ENCODE results near the gene CHCHD10. TPM values are rescaled to one million over a fixed set of nuclear protein-coding genes. Genes with fewer than 3 reads are reported as not detected.

CHCHD10 gene
- total and polyA plus RNA-seq, 2 donors from 2014 or later = 190 to 1,445 TPM

DNA sequence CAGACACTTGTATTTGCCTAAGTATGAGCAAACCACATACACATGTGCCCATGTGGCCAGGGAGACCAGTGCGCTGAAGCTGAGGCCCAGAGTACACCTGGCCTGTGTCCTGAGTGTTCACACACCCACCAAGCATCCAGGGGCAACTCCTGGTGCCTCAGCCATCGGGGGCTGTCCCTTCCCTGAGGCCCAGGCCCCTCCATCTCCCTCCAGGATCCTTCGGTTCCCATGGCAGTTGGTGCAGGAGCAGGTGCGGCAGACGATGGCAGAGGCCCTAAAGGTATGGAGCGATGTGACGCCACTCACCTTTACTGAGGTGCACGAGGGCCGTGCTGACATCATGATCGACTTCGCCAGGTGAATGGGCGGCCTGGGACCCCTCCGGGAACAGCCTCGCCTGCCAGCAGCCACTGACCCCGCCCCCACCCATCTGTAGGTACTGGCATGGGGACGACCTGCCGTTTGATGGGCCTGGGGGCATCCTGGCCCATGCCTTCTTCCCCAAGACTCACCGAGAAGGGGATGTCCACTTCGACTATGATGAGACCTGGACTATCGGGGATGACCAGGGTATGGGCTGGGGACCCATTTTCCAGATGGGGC, 12.5 kb upstream of the CHCHD10 start:
- TF ChIP-seq, protein P1, sequence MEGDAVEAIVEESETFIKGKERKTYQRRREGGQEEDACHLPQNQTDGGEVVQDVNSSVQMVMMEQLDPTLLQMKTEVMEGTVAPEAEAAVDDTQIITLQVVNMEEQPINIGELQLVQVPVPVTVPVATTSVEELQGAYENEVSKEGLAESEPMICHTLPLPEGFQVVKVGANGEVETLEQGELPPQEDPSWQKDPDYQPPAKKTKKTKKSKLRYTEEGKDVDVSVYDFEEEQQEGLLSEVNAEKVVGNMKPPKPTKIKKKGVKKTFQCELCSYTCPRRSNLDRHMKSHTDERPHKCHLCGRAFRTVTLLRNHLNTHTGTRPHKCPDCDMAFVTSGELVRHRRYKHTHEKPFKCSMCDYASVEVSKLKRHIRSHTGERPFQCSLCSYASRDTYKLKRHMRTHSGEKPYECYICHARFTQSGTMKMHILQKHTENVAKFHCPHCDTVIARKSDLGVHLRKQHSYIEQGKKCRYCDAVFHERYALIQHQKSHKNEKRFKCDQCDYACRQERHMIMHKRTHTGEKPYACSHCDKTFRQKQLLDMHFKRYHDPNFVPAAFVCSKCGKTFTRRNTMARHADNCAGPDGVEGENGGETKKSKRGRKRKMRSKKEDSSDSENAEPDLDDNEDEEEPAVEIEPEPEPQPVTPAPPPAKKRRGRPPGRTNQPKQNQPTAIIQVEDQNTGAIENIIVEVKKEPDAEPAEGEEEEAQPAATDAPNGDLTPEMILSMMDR (IDR thresholded peaks at IDR 0.05; ENCODE audit: borderline replicate concordance, extremely low read depth, insufficient read depth) = no peak
- Histone ChIP-seq H3K4me1 (ENCODE audit: control insufficient read depth in 2 of 3, insufficient read depth in 2 of 3, low read depth in 1 of 3, low read length in 3 of 3) (peaks cover 0 to 20% (median 15%) of the 10 kb centered on the region in 3 donors), H3K36me3 (ENCODE audit: control insufficient read depth in 2 of 3, insufficient read depth in 3 of 3, low read length in 3 of 3) (no peaks in the 10 kb centered on the region), H3K9me3 (ENCODE audit: control insufficient read depth in 2 of 3, insufficient read depth in 1 of 3, low read length in 3 of 3) (no peaks in the 10 kb centered on the region), H3K4me3 (ENCODE audit: low read length in 3 of 3) (no peak overlapping the region), H3K27me3 (ENCODE audit: control insufficient read depth, insufficient read depth, low read length) (no peaks in the 10 kb centered on the region), H3K9ac (ENCODE audit: low read length in 3 of 3) (no peak overlapping the region), H3K27ac (ENCODE audit: low read depth in 2 of 2, low read length in 2 of 2) (no peak overlapping the region)
- intact Hi-C loops (cut with DNase I) = no loop called here
- no peak for FAIRE-seq
- no peak for DNase-seq

DNA sequence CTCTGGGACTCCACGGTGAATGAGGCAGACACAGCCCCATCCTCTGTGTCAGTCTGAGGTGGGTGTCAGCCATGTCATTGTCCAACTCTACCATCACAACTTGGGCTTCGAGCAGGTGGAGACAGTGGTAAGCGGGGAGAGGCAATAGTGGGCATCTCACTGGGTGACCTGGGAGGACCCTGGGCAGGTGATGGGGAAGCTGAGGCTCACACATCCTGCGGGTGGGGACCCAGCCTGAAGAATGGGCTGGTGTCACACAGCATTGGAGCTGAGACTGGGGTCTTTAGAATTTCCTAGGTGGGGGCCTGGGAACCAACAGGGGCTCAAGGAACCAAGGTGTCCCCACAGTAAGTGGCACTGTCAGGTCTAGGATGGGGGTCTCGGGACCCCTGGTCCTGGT, 12.0 kb upstream of the CHCHD10 start:
- no peaks in the 10 kb centered on the region for H3K9me3 ChIP-seq (ENCODE audit: control insufficient read depth in 2 of 3, insufficient read depth in 1 of 3, low read length in 3 of 3)
- TF ChIP-seq, protein P1 (IDR thresholded peaks at IDR 0.05; ENCODE audit: borderline replicate concordance, extremely low read depth, insufficient read depth) = no peak
- H3K36me3 ChIP-seq (ENCODE audit: control insufficient read depth in 2 of 3, insufficient read depth in 3 of 3, low read length in 3 of 3) = no peaks in the 10 kb centered on the region
- no peaks in the 10 kb centered on the region for H3K27me3 ChIP-seq (ENCODE audit: control insufficient read depth, insufficient read depth, low read length)
- no peak overlapping the region for H3K9ac ChIP-seq (ENCODE audit: low read length in 3 of 3)
- H3K4me3 ChIP-seq (ENCODE audit: low read length in 3 of 3) = no peak overlapping the region
- H3K27ac ChIP-seq (ENCODE audit: low read depth in 2 of 2, low read length in 2 of 2) = no peak overlapping the region
- DNase-seq (no peak), FAIRE-seq (no peak)
- H3K4me1 ChIP-seq (ENCODE audit: control insufficient read depth in 2 of 3, insufficient read depth in 2 of 3, low read depth in 1 of 3, low read length in 3 of 3) = peaks cover 0 to 21% (median 20%) of the 10 kb centered on the region in 3 donors
- intact Hi-C loops (cut with DNase I) = loop anchor here (10.0 kb wide), 1 partner anchor 65 kb away; no protein-coding TSS in a partner anchor

DNA sequence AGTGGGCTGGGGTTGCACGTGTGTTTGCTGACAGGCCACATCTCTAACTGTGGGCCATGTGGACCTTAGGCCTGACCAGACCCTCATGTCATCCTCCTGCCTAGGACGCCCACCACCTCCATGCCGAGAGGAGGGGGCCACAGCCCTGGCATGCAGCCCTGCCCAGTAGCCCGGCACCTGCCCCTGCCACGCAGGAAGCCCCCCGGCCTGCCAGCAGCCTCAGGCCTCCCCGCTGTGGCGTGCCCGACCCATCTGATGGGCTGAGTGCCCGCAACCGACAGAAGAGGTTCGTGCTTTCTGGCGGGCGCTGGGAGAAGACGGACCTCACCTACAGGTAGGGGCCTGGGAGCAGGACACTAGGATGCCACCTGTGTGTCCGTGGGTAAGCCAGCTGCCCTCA, 11.3 kb upstream of the CHCHD10 start:
- FAIRE-seq (no peak), DNase-seq (no peak)
- intact Hi-C loops (cut with DNase I) = loop anchor here (10.0 kb wide), 1 partner anchor 66 kb away; no protein-coding TSS in a partner anchor
- Histone ChIP-seq H3K9ac (ENCODE audit: low read length in 3 of 3) (no peak overlapping the region), H3K36me3 (ENCODE audit: control insufficient read depth in 2 of 3, insufficient read depth in 3 of 3, low read length in 3 of 3) (no peaks in the 10 kb centered on the region), H3K27ac (ENCODE audit: low read depth in 2 of 2, low read length in 2 of 2) (no peak overlapping the region), H3K4me3 (ENCODE audit: low read length in 3 of 3) (no peak overlapping the region), H3K4me1 (ENCODE audit: control insufficient read depth in 2 of 3, insufficient read depth in 2 of 3, low read depth in 1 of 3, low read length in 3 of 3) (peaks cover 0 to 27% (median 25%) of the 10 kb centered on the region in 3 donors), H3K27me3 (ENCODE audit: control insufficient read depth, insufficient read depth, low read length) (no peaks in the 10 kb centered on the region), H3K9me3 (ENCODE audit: control insufficient read depth in 2 of 3, insufficient read depth in 1 of 3, low read length in 3 of 3) (no peaks in the 10 kb centered on the region)
- TF ChIP-seq, protein P1 (IDR thresholded peaks at IDR 0.05; ENCODE audit: borderline replicate concordance, extremely low read depth, insufficient read depth) = no peak

DNA sequence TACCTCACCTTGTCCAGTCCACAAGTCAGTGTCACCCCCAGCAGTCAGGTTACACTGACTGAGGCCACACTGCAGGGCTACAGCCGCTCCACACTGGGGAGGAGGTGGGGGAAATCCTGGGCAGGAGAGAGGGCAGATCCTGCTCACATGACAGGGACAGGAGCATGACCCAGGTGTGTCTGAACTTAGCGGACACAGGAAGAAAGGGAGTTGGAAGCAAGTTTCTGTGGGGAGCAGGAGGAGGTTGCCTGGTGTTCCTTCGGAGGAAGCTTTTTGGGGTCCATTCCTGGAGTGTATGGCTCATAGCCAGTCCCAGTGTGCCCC, 10.8 kb upstream of the CHCHD10 start:
- Histone ChIP-seq H3K27me3 (ENCODE audit: control insufficient read depth, insufficient read depth, low read length) (no peaks in the 10 kb centered on the region), H3K4me3 (ENCODE audit: low read length in 3 of 3) (no peak overlapping the region), H3K9ac (ENCODE audit: low read length in 3 of 3) (no peak overlapping the region), H3K4me1 (ENCODE audit: control insufficient read depth in 2 of 3, insufficient read depth in 2 of 3, low read depth in 1 of 3, low read length in 3 of 3) (peaks cover 0 to 28% (median 24%) of the 10 kb centered on the region in 3 donors), H3K9me3 (ENCODE audit: control insufficient read depth in 2 of 3, insufficient read depth in 1 of 3, low read length in 3 of 3) (no peaks in the 10 kb centered on the region), H3K27ac (ENCODE audit: low read depth in 2 of 2, low read length in 2 of 2) (no peak overlapping the region), H3K36me3 (ENCODE audit: control insufficient read depth in 2 of 3, insufficient read depth in 3 of 3, low read length in 3 of 3) (no peaks in the 10 kb centered on the region)
- DNase-seq (no peak), FAIRE-seq (no peak)
- intact Hi-C loops (cut with DNase I) = loop anchor here (10.0 kb wide), 1 partner anchor 66 kb away; no protein-coding TSS in a partner anchor
- TF ChIP-seq, protein P1 (IDR thresholded peaks at IDR 0.05; ENCODE audit: borderline replicate concordance, extremely low read depth, insufficient read depth) = no peak
